HG03558 (cell line): ENCODE measurements around the gene SLC25A48.

ENCODE experiments used
- ATAC-seq: cut with Tn5 transposase; IDR thresholded peaks from one replicate; pipeline ENCODE4 v1.9.1; 2021; ENCODE audit warnings: moderate number of reproducible peaks; ENCODE audit not compliant: unreplicated experiment; ENCODE audit errors: extremely low read depth

The SLC25A48 gene, protein sequence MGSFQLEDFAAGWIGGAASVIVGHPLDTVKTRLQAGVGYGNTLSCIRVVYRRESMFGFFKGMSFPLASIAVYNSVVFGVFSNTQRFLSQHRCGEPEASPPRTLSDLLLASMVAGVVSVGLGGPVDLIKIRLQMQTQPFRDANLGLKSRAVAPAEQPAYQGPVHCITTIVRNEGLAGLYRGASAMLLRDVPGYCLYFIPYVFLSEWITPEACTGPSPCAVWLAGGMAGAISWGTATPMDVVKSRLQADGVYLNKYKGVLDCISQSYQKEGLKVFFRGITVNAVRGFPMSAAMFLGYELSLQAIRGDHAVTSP

DNA sequence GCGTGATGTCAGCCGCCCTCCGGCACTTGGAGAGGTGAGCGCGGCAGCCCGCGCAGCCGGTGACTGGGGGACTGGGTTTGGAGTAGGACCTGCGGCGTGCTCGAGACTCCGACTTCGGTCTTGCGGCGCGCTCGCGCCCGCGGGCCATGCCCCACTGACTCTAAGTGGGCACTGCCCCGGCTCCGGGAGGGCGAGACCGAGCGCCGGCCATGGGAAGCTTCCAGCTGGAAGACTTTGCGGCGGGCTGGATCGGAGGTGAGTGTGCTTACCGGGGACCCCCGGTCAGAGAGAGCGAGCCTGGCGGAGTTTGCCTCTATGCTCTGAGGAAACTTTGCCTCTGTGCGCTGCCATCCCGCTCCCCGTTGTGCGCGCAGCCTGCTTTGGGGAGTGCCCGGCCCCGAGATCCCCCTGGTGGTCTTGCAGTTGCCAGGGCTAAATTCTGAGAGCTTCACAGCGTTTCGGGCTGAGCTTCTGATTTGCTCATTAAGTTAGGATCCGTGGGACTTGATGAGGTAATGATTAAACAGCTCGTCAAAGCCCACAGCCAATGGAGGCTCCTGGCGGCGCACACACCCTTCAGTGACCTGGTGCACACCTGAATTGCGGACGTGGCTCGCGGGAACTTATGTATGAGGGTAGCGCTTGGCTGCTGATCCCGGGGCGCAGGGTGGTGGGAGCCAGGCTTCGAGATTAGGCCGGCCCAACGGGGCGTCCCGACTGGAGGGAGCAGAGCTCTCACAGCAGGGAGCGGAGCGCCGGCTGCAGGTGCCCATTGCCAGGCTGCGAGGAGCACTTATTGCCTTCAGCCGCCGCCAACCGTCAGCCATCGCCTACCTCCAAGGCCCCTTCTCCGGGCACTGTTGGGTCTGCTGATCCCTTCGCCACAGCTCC lies at the start of gene SLC25A48:
SLC25A48 (plus strand) TSS at position 25 of the 891 bp plus-strand sequence; CDS start at position 210, 185 bp downstream.
- no peak for ATAC-seq

DNA sequence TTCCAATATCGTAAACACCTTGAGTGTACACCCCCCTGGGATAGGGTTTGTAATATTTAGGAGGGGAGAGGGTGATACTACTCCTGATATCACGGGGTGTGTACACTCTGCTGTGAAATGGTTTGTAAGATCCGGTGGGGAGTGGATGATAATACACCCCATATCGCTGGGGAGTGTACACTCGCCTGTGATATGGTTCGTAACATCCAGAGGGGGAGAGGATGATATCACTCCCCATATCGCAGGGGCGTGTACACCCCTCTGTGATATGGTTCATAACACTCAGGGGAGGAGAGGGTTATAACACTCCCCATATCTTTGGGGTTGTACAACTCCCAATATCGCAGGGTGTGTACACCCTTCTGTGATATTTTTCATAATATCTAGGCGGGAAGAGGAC lies 33.8 kb upstream of the SLC25A48 start:
- ATAC-seq, result no peak

DNA sequence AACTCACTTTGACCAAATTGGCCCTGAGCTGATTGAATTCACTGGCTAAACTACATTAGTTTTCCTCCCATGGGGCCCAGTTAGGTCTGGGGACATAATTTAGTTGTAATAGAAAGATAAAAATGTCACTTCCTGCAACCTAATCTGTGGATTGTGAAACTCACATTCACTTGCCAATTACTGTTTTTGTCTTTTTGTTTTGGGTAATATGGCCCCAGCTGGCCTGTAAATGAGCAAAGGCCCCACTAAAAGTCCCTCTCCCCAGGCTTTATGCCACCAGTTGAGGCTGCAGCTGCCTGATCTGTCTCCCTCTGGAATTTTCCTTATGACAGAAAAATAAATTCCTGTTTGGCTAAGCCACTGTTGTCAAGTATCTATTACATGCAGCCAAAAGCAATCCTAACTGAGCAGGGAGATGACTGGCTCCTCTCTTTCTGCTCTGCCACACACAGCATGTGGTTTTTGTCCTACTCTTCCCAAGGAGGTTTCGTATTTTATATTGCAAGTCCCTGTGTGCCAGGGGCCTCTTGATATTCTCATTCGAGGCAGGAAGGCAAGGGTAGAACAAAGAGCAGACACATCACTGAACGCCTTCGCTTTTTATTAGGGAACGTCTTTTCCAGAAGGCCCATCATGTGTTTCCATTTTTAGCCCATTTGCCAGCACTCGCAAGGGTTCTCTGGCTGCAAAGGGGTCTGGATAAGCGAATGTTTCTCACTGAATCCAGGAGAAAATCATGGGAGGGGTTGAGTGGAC lies 24.1 kb upstream of the SLC25A48 start:
- ATAC-seq, result no peak

DNA sequence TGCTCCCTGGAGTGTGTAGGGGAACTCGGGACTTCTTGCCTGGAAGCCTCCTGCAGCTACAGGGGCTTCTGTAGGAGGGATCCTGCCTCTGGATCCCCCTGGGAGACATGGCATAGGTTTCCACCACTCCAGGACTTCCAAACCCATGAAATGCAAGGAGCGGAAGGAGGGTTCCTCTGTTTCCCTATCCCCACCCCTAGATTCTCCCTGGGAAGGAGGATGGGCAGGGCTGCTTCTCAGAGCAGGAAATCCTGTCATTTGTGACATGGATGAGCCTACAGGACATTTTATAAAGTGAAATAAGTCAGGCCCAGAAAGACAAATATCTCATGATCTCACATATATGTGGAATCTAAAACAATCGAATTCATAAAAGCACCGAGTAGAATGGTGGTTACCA lies 23.5 kb upstream of the SLC25A48 start:
- no peak for ATAC-seq

DNA sequence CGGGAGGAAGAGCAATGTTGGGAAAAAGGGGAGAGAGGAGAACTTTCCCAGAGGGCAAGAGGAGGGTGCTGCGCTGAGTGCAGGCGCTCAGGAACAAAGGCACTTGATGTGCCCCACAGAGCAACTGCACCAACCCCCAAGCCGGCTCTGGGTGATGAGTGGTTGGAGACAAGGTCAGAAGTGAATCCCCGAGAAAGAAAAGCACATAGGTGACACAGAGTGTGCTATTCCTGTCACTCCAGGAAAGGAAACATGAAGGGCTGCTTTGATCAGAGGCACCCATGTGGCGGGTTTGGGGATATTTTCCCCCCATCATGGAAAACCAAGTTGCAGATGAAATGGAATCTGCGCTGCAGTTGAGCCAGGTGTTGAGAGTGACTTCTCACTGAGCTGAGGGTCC lies 20.7 kb upstream of the SLC25A48 start:
- ATAC-seq, result no peak

DNA sequence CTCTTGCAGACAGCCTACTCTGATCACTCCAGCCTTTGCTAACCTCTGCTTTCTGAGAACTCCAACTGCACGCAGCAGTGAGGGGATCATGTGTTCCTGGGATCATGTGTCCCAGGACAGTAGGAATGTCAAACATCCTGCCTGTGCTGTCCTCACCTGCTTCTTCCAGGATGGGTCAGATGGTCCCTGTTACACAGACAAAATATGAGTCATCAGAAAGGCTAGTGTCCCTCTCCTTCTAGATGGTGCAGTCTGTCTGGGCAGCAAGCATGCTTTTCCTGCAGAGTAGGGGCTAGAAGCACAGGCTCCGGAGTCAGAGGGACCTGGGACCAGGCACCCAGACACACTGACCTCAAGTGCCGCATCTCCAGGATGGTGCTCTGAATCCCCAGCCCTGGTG lies 20.1 kb upstream of the SLC25A48 start:
- no peak for ATAC-seq

DNA sequence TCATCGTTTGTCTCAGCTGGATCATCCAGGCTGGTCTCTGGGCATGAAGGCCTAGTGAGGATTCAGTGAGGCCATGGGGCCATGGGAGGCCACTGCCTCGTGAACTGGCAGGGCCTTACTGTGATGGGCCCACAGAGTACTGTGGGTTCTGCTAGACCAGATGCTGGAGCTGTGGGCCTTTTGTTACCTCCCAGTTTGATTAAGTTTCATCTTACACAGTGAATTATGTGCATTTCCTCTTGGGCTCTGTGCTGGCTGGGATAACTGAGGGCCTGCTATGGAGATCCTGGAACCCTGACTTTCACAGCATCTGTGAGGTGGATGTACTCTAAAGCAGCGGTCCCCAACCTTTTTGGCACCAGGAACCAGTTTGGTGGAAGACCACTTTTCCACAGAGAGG lies 19.7 kb upstream of the SLC25A48 start:
- ATAC-seq, result no peak

DNA sequence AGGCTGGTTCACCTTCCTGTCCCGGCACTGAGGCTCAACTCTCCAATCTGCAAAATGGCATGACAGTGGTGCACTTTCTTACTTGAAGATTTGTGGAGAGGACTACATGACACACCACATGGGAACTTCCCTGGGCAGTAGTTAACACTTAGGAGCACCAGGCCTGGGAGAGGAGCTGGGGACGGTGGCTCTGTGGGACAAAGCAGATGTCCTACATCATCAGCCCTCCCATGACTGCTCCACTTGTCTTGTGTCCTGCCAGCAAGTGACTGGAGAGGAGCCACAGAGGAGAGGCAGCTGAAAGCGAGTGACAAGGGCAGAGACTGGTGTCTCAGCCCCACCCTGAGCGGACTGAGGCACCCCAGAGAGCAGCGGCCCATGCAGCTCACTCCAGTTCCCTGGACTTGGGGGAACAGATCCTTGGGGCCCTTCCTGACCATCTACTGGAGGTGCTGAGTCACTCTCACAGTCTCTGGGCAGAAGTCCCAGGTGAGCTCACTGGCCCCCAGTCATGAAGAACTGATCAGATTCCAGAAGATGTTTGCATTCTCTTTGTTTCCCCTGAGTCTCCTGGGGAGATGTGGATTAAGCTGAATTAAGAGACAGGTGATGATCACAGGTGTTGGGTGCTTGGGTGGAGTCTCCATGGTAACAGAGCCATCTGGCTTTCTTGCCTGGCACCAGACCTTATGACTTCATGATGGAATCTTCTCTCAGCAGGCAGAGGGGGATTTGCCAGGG lies 13.2 kb upstream of the SLC25A48 start:
- no peak for ATAC-seq

DNA sequence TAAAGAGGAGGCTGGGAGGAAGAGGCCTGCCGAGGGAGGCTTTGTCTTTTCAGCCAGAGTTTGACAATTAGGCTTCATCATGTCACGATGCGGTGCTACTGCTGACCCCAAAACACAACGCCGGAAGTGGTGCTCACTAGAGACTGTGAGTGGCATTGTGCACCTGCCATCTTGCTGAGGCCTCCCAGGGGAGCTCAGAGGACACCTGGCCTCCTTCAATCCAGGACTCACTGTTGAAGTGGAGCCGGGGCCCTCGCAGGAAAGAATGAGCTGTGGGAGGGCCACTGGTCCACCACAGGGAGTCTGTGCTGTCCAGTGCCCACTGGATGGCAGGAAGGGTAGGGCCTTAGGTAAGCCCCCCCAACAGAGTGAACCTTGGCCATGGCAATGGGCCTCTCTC lies 12.7 kb upstream of the SLC25A48 start:
- ATAC-seq, result no peak

DNA sequence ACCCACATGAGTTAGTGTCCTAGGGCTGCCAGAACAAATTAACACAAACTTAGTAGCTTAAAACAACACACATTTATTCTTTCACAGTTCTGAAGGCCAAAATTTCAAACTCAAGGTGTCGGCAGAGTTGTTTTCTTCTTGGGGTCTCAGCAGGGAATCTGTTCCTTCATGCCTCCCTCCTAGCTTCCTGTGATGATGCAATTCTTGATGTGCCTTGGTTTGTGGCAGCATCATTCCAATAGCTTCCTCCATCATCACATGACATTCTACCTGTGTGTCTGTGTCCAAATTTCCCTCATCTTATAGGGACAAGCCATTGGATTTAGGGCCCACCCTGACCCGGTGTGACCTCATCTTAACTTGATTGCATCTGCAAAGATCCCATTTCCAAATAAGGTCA lies 12.2 kb upstream of the SLC25A48 start:
- no peak for ATAC-seq

DNA sequence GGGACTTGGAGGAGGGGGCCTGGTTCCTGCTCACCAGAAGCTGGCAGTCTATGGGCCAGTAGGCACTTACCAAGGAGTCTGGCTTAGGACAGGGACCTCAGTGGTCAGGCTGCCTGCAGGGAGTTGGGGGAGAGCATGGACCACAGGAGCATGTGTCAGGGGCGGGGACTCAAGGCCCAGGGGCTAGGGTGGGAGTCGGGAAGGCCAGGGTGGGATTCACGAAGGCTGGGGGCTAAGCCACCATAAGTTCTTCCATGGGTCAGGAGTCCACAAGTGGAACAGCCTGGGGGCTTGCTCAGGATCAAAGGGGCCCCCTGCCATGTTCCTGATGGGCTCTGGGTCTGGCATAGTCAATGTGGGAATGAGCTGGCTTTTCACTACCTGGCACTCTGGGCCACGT lies 11.5 kb upstream of the SLC25A48 start:
- no peak for ATAC-seq

DNA sequence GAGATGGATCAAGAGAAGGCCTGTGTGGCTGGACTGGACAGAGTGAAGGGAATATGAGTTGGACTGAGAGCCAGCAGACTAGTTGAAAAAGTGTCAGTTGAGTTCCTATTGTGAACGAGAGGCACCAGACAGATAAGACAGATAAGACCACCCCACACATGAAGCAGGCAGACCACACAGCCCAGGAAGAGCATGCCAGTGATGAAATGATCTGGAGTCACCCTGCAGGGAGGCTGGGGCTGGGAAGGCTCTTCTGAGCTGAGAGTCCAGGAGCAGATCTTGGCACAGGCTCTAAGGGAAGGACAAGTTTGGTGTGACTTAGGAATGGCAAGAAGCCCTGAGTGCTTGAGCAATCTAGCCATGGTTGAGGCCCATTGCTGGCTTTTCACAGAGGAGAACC lies 10.6 kb upstream of the SLC25A48 start:
- ATAC-seq, result no peak

DNA sequence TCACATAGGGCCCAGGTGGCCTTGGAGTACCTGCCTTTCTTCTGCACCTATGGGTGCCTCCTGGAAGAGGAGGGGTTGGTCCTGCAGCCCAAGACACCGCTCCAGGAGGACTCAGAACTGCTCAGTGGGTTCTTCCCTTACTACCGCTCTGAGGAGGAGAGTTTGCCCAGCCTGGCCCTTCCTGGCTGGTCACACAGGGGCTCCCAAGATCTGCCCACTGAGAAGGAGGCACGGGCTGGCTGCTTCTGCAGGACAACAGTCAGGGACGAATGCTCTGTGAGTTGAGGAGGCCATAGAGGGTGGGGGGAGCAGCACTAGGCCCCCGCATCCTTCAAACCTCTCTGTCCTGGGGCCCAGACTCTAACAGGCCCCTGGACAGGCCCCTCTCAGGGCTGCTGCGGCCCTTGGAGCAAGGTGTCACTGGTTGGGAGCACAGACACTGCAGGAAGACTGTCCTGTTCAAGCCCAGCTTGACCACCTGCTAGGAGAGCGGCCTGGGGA lies 9.9 kb upstream of the SLC25A48 start:
- no peak for ATAC-seq

DNA sequence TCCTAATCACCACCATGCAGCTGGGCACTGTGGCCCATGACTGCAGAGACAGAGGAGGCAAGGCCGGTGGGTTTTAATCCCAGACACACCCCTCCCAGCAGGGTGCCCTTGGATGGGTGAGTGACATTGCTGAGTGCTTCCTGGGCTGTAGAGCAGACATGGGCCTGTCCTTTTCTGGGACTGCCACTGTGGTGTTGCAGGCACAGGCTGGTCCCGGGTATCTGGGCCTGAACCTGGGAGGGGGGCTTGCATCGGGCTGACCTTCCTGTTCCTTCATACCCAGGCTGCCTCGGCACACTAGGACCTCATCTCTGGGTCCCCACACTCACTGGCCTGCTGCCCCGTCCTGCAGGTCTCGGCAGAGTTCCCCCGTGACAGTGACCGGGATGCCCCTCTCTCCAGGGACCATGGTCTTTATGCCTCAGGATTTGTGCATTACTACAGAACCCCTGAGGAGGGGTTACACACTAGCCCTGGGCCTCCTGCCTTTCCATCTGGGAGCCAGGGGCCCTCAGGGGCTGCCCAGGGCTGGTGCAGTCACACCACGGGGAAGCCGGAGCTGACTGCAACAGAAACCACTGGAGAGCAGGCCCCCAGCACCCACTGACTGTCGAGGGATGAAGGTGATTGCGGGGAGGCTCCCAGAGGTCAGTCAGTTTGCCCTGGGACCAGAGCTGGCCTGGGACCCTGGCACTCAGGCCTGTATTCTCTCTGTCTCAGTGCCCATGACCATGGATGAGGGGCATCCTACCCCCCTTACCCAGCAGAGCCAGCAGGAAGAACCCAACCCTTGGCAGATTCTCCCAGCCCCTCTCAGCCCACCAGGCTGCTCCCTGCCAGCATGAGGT lies 8.9 kb upstream of the SLC25A48 start:
- no peak for ATAC-seq

DNA sequence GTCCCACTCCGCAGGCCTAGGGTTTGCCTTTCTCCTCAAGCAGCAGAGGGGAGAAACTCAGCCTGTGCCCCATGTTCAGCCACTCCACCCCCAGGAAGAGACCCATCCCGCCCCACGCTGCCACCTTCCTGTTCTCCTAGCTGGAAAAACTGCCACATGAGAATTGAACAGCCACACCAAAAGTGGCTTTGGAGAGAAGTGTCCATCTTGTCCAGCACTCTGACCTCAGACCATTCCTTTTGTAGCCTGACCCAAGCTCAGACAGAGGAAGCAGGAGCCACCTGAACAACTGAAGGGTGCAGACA lies 8.3 kb upstream of the SLC25A48 start:
- no peak for ATAC-seq

DNA sequence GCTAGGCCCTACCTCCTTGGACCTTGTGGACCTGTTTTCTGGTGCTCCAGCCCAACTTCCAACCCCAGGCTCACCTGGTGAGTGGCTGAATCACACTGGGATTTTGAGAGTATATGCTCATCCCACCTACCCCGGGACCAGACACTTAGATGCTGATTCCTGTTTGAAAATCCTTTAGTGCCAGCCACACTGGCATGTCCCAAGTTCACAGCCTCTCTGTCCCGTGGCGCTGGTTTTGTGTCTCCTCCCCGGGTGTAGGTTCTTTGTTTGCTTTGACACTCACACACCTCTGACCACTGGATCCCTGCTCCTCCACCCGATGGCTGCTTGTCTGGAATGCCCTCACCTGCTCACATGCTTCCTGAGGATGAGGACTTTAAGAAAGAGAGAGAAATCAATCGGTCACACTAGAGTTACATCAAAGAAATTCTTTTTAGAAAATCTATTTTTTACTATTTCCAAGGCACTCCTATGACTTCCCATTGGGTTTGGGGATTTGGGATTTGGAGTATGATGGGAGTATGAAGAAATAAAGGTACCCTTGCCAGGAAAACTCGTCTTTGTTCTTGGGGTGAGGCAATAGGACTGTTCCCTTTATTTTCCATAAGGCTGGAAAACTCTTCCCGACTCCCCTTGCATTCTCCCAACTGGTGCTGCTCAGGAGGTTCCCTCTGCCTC lies 7.3 kb upstream of the SLC25A48 start:
- ATAC-seq, result no peak

DNA sequence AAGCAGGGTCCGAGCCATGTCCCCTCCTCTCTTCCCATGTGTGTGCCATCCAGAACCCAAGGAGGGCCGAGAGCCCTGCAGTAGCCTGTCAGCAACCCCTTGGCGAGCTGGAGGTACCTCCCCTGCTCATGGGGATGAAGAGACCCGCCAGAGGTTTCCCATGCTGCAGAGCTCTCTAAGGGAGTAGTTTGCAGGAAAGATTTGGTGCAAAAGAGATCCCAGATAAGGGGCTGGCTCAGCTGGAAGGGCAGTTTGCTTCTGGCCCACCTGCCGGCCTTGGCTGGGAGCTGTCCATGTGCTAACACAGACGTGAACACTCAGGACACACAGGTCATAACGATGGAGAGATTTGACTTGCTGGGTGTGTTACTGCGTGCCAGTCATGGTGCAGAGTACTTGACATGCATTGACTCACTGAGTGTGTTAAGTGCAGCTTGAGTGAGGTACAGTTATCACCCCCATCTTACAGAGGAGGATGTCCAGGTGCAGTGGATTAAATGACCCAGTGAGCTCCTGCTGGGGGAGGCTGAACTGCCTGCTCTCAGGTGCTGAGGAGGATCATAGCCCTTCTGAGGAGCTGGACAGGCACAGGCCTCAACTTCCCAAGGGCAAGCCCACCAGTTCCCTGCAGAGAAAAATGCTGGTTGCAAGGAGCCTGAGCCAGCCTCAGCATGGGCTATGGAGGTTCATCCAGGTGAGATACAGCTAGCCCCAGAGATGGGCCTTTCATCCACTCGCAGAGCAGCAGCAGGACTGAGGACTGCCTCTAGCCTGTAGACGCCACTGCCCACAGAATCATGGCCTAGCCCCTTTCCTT lies 6.3 kb upstream of the SLC25A48 start:
- no peak for ATAC-seq

DNA sequence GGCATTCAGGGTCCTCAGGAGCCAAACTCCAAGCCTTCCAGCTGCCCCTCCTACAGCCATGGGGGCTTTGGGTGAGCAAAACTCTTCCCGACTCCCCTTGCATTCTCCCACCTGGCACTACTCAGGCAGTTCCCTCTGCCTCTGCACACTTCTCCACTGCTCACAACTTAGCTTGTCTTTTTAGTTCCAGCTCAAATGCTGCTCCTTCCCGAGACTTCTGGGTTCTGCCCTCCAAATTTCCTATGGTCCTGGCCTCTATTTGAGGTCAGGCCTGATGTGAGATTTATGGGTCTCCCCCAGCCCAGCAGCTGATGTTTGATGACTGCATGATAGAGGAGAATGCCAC lies 5.7 kb upstream of the SLC25A48 start:
- ATAC-seq, result no peak
